Loucy (cell line): ENCODE data around the gene FRZB.

Experiments
- H2AFZ ChIP-seq: fragments of 200-600 bp; sonication (generic); 2 replicates; pipeline ENCODE4 v1.6.0; 2016; ENCODE audit warnings: antibody characterized with exemption, mild to moderate bottlenecking, low read length, moderate library complexity
- H3F3A ChIP-seq: fragments of 200-600 bp; 2 replicates; pipeline ENCODE4 v1.6.0; 2016; ENCODE audit warnings: antibody characterized with exemption, low read depth, mild to moderate bottlenecking
- H3K27me3 ChIP-seq: fragments of 200-600 bp; sonication (generic); 2 replicates; pipeline ENCODE4 v1.6.1; 2014; ENCODE audit warnings: low read length, mild to moderate bottlenecking; ENCODE audit not compliant: insufficient read depth, poor library complexity, severe bottlenecking
- H3K36me3 ChIP-seq: fragments of 200-600 bp; sonication (generic); 2 replicates; pipeline ENCODE4 v1.6.1; 2016; ENCODE audit warnings: low read length; ENCODE audit not compliant: insufficient read depth
- H3K4me1 ChIP-seq: fragments of 200-600 bp; sonication (generic); 2 replicates; pipeline ENCODE4 v1.5.1; 2014; ENCODE audit warnings: low read length, mild to moderate bottlenecking; ENCODE audit not compliant: insufficient read depth, poor library complexity, severe bottlenecking
- H3K4me2 ChIP-seq: fragments of 200-600 bp; sonication (generic); 2 replicates; pipeline ENCODE4 v1.6.0; 2014; ENCODE audit warnings: antibody characterized with exemption, low read length, low read depth, mild to moderate bottlenecking; ENCODE audit not compliant: poor library complexity, severe bottlenecking
- H3K4me3 ChIP-seq: fragments of 200-600 bp; sonication (generic); 2 replicates; pipeline ENCODE4 v1.5.1; 2014; ENCODE audit warnings: low read length, mild to moderate bottlenecking, mixed read lengths; ENCODE audit not compliant: poor library complexity, severe bottlenecking
- H3K79me2 ChIP-seq: fragments of 200-600 bp; sonication (generic); 2 replicates; pipeline ENCODE4 v1.6.1; 2014; ENCODE audit warnings: low read length; ENCODE audit not compliant: insufficient read depth
- H3K9ac ChIP-seq: fragments of 200-600 bp; sonication (generic); 2 replicates; pipeline ENCODE4 v1.6.0; 2014; ENCODE audit warnings: mild to moderate bottlenecking, low read depth, low read length, moderate library complexity; ENCODE audit not compliant: poor library complexity, severe bottlenecking
- H3K9me2 ChIP-seq: fragments of 200-600 bp; sonication (generic); replicated peaks from 2 replicates; pipeline ENCODE4 v1.6.1; 2016; ENCODE audit warnings: low read depth, low read length, mixed read lengths
- H3K9me3 ChIP-seq: fragments of 200-600 bp; sonication (generic); 2 replicates; pipeline ENCODE4 v1.6.1; 2014; ENCODE audit warnings: mild to moderate bottlenecking, antibody characterized with exemption, low read length, low read depth; ENCODE audit not compliant: insufficient read depth
- H4K20me1 ChIP-seq: fragments of 200-600 bp; sonication (generic); 2 replicates; pipeline ENCODE4 v1.6.0; 2014; ENCODE audit warnings: antibody characterized with exemption, low read length, mild to moderate bottlenecking; ENCODE audit not compliant: insufficient read depth, poor library complexity, severe bottlenecking
- CTCF ChIP-seq: fragments of 200-600 bp; sonication (generic); conservative IDR thresholded peaks from 2 replicates; pipeline ENCODE4 v1.5.1; 2014; ENCODE audit warnings: mild to moderate bottlenecking, antibody characterized with exemption, low read length
- EZH2phosphoT487 ChIP-seq: fragments of 200-600 bp; IDR thresholded peaks from 2 replicates; pipeline ENCODE4 v1.6.1; 2018; ENCODE audit warnings: antibody characterized with exemption, mild to moderate bottlenecking, moderate library complexity, borderline replicate concordance

The FRZB gene

GRCh38 chr2:182866461-182867406, at the start of gene FRZB:
Gene FRZB (minus strand): TSS chr2:182866637. CDS start chr2:182866552, 85 bp downstream.
- no peaks in the 10 kb centered on the region for H3F3A ChIP-seq
- no peaks in the 10 kb centered on the region for H3K36me3 ChIP-seq
- H3K4me1 ChIP-seq = peaks cover 6% of the 10 kb centered on the region
- H3K4me3 ChIP-seq = no peak within 1 kb of the TSS
- TF ChIP-seq CTCF (no peak), EZH2phosphoT487 (no peak)
- H3K9ac ChIP-seq = no peak within 1 kb of the TSS
- no peaks in the 10 kb centered on the region for H3K9me2 ChIP-seq
- H3K79me2 ChIP-seq = no peaks in the 10 kb centered on the region
- no peaks in the 10 kb centered on the region for H4K20me1 ChIP-seq
- no peaks in the 10 kb centered on the region for H3K27me3 ChIP-seq
- H3K9me3 ChIP-seq = no peaks in the 10 kb centered on the region
- no peak within 1 kb of the TSS for H3K4me2 ChIP-seq
- H2AFZ ChIP-seq = no peak within 1 kb of the TSS

GRCh38 chr2:182915369-182916326, 49.2 kb upstream of the FRZB start:
- H3K36me3 ChIP-seq = no peaks in the 10 kb centered on the region
- H3K9me3 ChIP-seq = no peaks in the 10 kb centered on the region
- H4K20me1 ChIP-seq = no peaks in the 10 kb centered on the region
- H3F3A ChIP-seq = no peaks in the 10 kb centered on the region
- peaks cover 8% of the 10 kb centered on the region for H3K4me1 ChIP-seq
- no peaks in the 10 kb centered on the region for H3K27me3 ChIP-seq
- no peak overlapping the region for H3K4me2 ChIP-seq
- no peaks in the 10 kb centered on the region for H3K9me2 ChIP-seq
- no peak overlapping the region for H3K4me3 ChIP-seq
- H2AFZ ChIP-seq = no peak overlapping the region
- TF ChIP-seq EZH2phosphoT487 (no peak), CTCF (no peak)
- no peaks in the 10 kb centered on the region for H3K79me2 ChIP-seq
- no peak overlapping the region for H3K9ac ChIP-seq

GRCh38 chr2:182914852-182915251, 48.4 kb upstream of the FRZB start:
- Histone ChIP-seq H2AFZ (no peak overlapping the region), H3K9me2 (no peaks in the 10 kb centered on the region), H3K4me3 (no peak overlapping the region), H3K4me2 (no peak overlapping the region), H3K9ac (no peak overlapping the region), H3K9me3 (no peaks in the 10 kb centered on the region), H3K27me3 (no peaks in the 10 kb centered on the region), H3K36me3 (no peaks in the 10 kb centered on the region), H4K20me1 (no peaks in the 10 kb centered on the region), H3K79me2 (no peaks in the 10 kb centered on the region), H3F3A (no peaks in the 10 kb centered on the region), H3K4me1 (no peaks in the 10 kb centered on the region)
- no peak for TF ChIP-seq CTCF
- no peak for TF ChIP-seq EZH2phosphoT487
